CD14-positive monocyte (primary cell): ENCODE measurements around the gene AGO3. TPM values are rescaled to one million over a fixed set of nuclear protein-coding genes. Genes with fewer than 3 reads are reported as not detected.

Experiments used
- DNase-seq, 3 donors: peaks; one replicate each; pipeline ENCODE4 v3.0.0-alpha.2; 2011 to 2022
- H2AFZ ChIP-seq: 2 replicates; pipeline ENCODE4 v1.6.0; 2012; ENCODE audit warnings: mild to moderate bottlenecking, low read depth, low read length, inconsistent platforms; ENCODE audit not compliant: insufficient read depth, poor library complexity, severe bottlenecking
- H3K27ac ChIP-seq, 2 donors: 1 replicate in 1 of 2; 2 replicates in 1 of 2; pipeline ENCODE4 v1.5.1; 2012 to 2013; ENCODE audit warnings: low read length in 2 of 2, control low read depth in 1 of 2, inconsistent platforms in 1 of 2, low read depth in 1 of 2, mild to moderate bottlenecking in 1 of 2
- H3K27me3 ChIP-seq, 2 donors: one replicate each; pipeline versions ENCODE4 v1.6.0 to v1.6.1; 2011 to 2013; ENCODE audit warnings: low read length in 2 of 2; ENCODE audit not compliant: control insufficient read depth in 2 of 2, insufficient read depth in 2 of 2
- H3K36me3 ChIP-seq, 2 donors: replicated peaks in 1 of 2; 1 replicate in 1 of 2; 2 replicates in 1 of 2; pipeline versions ENCODE4 v1.5.1 to v1.6.1; 2012 to 2013; ENCODE audit warnings: low read length in 2 of 2, control low read depth in 1 of 2, inconsistent platforms in 1 of 2, mild to moderate bottlenecking in 1 of 2; ENCODE audit not compliant: insufficient read depth in 2 of 2, control insufficient read depth in 1 of 2
- H3K4me1 ChIP-seq, 2 donors: 1 replicate in 1 of 2; 2 replicates in 1 of 2; pipeline versions ENCODE4 v1.5.1 to v1.6.1; 2012 to 2013; ENCODE audit warnings: low read length in 2 of 2, control low read depth in 1 of 2, inconsistent platforms in 1 of 2, mild to moderate bottlenecking in 1 of 2, moderate library complexity in 1 of 2; ENCODE audit not compliant: insufficient read depth in 2 of 2, control insufficient read depth in 1 of 2
- H3K4me2 ChIP-seq: replicated peaks from 2 replicates; pipeline ENCODE3; 2012; ENCODE audit warnings: low read length, moderate library complexity, mild to moderate bottlenecking; ENCODE audit not compliant: poor library complexity, severe bottlenecking; ENCODE audit errors: extremely low read depth
- H3K4me3 ChIP-seq, 3 experiments: fragments of 200-600 bp in 1 of 3; sonication (generic) in 1 of 3; replicated peaks in 1 of 3; 1 replicate in 2 of 3; 2 replicates in 1 of 3; pipeline ENCODE4 v1.5.1; 2011 to 2013; ENCODE audit warnings: low read length in 3 of 3, mild to moderate bottlenecking in 3 of 3, control low read depth in 2 of 3, low read depth in 2 of 3, inconsistent platforms in 1 of 3, moderate library complexity in 1 of 3
- H3K79me2 ChIP-seq: 2 replicates; pipeline ENCODE4 v1.6.0; 2012; ENCODE audit warnings: mild to moderate bottlenecking, control low read depth, inconsistent platforms, low read length, moderate library complexity; ENCODE audit not compliant: insufficient read depth
- H3K9ac ChIP-seq: 2 replicates; pipeline ENCODE4 v1.6.0; 2017; ENCODE audit warnings: low read length, mild to moderate bottlenecking; ENCODE audit not compliant: insufficient read depth, poor library complexity, severe bottlenecking
- H3K9me3 ChIP-seq, 2 donors: replicated peaks in 1 of 2; 1 replicate in 1 of 2; 2 replicates in 1 of 2; pipeline versions ENCODE4 v1.5.1 to v1.6.1; 2012 to 2013; ENCODE audit warnings: low read length in 2 of 2, control low read depth in 1 of 2; ENCODE audit not compliant: control insufficient read depth in 1 of 2, insufficient read depth in 1 of 2
- H4K20me1 ChIP-seq: 2 replicates; pipeline ENCODE4 v1.6.0; 2012; ENCODE audit warnings: mild to moderate bottlenecking, low read length, control low read depth, moderate library complexity; ENCODE audit not compliant: insufficient read depth
- H3K27ac Mint-ChIP-seq, 7 donors: one replicate each; pipeline ENCODE4 v1.8.0; 2020; ENCODE audit warnings: mild to moderate bottlenecking in 7 of 7, mixed read lengths in 7 of 7, moderate library complexity in 6 of 7, inconsistent platforms in 2 of 7
- H3K27me3 Mint-ChIP-seq, 3 donors: one replicate each; pipeline ENCODE4 v1.8.0; 2021 to 2022; ENCODE audit warnings: low read depth in 3 of 3, mild to moderate bottlenecking in 3 of 3, mixed read lengths in 3 of 3, moderate library complexity in 3 of 3, inconsistent platforms in 1 of 3
- H3K36me3 Mint-ChIP-seq, 2 donors: one replicate each; pipeline ENCODE4 v1.8.0; 2020; ENCODE audit warnings: mixed read lengths in 2 of 2, inconsistent platforms in 1 of 2, mild to moderate bottlenecking in 1 of 2
- H3K4me1 Mint-ChIP-seq: one replicate; pipeline ENCODE4 v1.8.0; 2020; ENCODE audit warnings: mild to moderate bottlenecking, mixed read lengths
- H3K4me3 Mint-ChIP-seq, 2 donors: one replicate each; pipeline ENCODE4 v1.8.0; 2020; ENCODE audit warnings: mild to moderate bottlenecking in 2 of 2, mixed read lengths in 2 of 2, moderate library complexity in 1 of 2
- H3K9me3 Mint-ChIP-seq, 7 donors: one replicate each; pipeline ENCODE4 v1.8.0; 2020 to 2022; ENCODE audit warnings: mixed read lengths in 7 of 7, mild to moderate bottlenecking in 6 of 7, moderate library complexity in 6 of 7, inconsistent platforms in 2 of 7
- WGBS: methylation state at CpG from one replicate; pipeline ENCODE4 v1.1.5; 2013; ENCODE audit warnings: missing lambda C conversion rate; ENCODE audit not compliant: insufficient coverage; 5-methylcytosine and 5-hydroxymethylcytosine counted together
- intact Hi-C, 2 donors: fragments of 100-400 bp; cut with micrococcal nuclease; formaldehyde crosslinking; loops; one replicate each; pipeline versions ENCODE4 v1.15.0 to v1.15.1; 2023
- polyA plus RNA-seq, 3 donors: library from polyadenylated mRNA; depleted of rRNA in 1 of 3; unstranded in 2 of 3; stranded (reverse) in 1 of 3; fragments of 300-500 nt in 2 of 3; fragments of >200 nt in 1 of 3; fragmentation: Illumina TruSeq in 2 of 3; gene quantifications; 1 replicate in 2 of 3; 2 replicates in 1 of 3; pipeline ENCODE4 v1.2.3, GENCODE V29; 2012 to 2021
- TF ChIP-seq, protein P1 (sequence below): fragments of 200-600 bp; IDR thresholded peaks from one replicate; pipeline ENCODE4 v1.8.0; 2022; ENCODE audit warnings: antibody characterized with exemption, mild to moderate bottlenecking

The AGO3 gene
- polyA plus RNA-seq, 3 donors = 6.3 to 9.0 (median 8.3) TPM

- H3K9ac ChIP-seq = peak overlapping the region; percentile 90
- WGBS = 5% methylated on average over 6 of the region's 8 CpGs
- H3K9me3 ChIP-seq = no peaks in the 10 kb centered on the region
- H3K4me1 ChIP-seq = peaks cover 34 to 35% of the 10 kb centered on the region in 2 donors
- Mint-ChIP-seq H3K9me3 (peaks cover 0 to 3% (median 0%) of the 10 kb centered on the region in 7 donors), H3K36me3 (peaks cover 21 to 24% of the 10 kb centered on the region in 2 donors), H3K4me3 (peak overlapping the region; percentile 92 to 100), H3K4me1 (peaks cover 22% of the 10 kb centered on the region), H3K27me3 (peaks cover 13 to 19% (median 15%) of the 10 kb centered on the region in 3 donors), H3K27ac (peak overlapping the region in 3 of 7 donors; percentile 18 to 79 (median 54))
- peak overlapping the region; percentile 100 for H2AFZ ChIP-seq
- H3K36me3 ChIP-seq = peaks cover 23 to 25% of the 10 kb centered on the region in 2 donors
- H3K27me3 ChIP-seq = peaks cover 0 to 20% of the 10 kb centered on the region in 2 donors
- DNase-seq = no peak
- H3K4me2 ChIP-seq = peak overlapping the region; percentile 76
- TF ChIP-seq, protein P1, sequence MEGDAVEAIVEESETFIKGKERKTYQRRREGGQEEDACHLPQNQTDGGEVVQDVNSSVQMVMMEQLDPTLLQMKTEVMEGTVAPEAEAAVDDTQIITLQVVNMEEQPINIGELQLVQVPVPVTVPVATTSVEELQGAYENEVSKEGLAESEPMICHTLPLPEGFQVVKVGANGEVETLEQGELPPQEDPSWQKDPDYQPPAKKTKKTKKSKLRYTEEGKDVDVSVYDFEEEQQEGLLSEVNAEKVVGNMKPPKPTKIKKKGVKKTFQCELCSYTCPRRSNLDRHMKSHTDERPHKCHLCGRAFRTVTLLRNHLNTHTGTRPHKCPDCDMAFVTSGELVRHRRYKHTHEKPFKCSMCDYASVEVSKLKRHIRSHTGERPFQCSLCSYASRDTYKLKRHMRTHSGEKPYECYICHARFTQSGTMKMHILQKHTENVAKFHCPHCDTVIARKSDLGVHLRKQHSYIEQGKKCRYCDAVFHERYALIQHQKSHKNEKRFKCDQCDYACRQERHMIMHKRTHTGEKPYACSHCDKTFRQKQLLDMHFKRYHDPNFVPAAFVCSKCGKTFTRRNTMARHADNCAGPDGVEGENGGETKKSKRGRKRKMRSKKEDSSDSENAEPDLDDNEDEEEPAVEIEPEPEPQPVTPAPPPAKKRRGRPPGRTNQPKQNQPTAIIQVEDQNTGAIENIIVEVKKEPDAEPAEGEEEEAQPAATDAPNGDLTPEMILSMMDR = no peak
- H4K20me1 ChIP-seq = peaks cover 21% of the 10 kb centered on the region
- H3K79me2 ChIP-seq = peaks cover 44% of the 10 kb centered on the region
- H3K27ac ChIP-seq = peak overlapping the region; percentile 12 to 82
- peak overlapping the region; percentile 75 to 94 (median 86) for H3K4me3 ChIP-seq
- intact Hi-C loops = no loop called here
Measured at GRCh38 chr1:36088265-36088576, 157.3 kb downstream of the AGO3 start.

DNA sequence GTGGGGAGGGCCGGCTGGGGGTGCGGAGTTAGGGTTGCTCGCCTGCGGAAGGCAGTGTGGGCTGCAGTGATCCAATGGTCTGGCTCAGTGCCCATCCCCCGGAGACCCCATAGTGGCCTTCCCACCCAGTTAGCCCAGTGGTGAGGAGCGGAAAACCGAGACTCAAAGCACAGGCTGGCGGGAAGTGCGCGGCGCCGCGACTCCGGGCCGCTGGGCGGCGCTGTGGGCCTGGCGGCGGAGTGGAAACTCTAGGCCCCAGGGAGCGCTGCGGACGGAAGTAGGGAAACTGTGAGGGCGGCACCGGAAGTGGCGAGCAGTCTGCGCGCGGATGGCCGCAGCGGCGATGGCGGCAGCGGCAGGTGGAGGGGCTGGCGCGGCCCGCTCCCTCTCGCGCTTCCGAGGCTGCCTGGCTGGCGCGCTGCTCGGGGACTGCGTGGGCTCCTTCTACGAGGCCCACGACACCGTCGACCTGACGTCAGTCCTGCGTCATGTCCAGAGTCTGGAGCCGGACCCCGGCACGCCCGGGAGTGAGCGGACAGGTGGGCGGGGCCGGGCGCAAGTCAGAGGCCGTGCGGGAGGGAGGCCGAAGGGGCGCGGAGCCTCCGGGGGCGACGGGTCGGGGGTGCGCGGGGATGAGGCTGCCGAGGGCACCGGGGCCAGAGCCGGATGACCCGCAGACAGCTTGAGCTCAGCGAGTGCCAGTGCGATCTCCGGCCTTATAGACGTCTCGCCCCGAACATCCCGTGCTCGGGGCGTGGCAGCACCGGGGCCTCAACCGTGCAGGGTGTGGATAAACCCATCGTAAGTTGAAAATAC, 157.9 kb downstream of the AGO3 start, which contains the start of gene ADPRS:
ADPRS (plus strand) TSS at position 316 of the 816 bp plus-strand sequence; CDS start at position 329, 13 bp downstream.
- H3K36me3 ChIP-seq = peaks cover 29 to 30% of the 10 kb centered on the region in 2 donors
- Mint-ChIP-seq H3K4me1 (peaks cover 26% of the 10 kb centered on the region), H3K27ac (peak within 1 kb of the TSS; percentile 92 to 99 (median 95)), H3K4me3 (peak within 1 kb of the TSS; percentile 92 to 100), H3K9me3 (peaks cover 0 to 3% (median 0%) of the 10 kb centered on the region in 7 donors), H3K36me3 (peaks cover 27 to 30% of the 10 kb centered on the region in 2 donors), H3K27me3 (peaks cover 8 to 14% (median 11%) of the 10 kb centered on the region in 3 donors)
- H3K79me2 ChIP-seq = peaks cover 45% of the 10 kb centered on the region
- peak within 1 kb of the TSS; percentile 82 to 89 for H3K27ac ChIP-seq
- intact Hi-C loops = no loop called here
- peaks cover 0 to 15% of the 10 kb centered on the region in 2 donors for H3K27me3 ChIP-seq
- peaks cover 37 to 38% of the 10 kb centered on the region in 2 donors for H3K4me1 ChIP-seq
- peak within 1 kb of the TSS; percentile 76 for H3K4me2 ChIP-seq
- WGBS = under 1% methylated on average over 84 of the region's 84 CpGs
- DNase-seq = peak; percentile 87 to 90 (median 89)
- peak within 1 kb of the TSS; percentile 90 for H3K9ac ChIP-seq
- H4K20me1 ChIP-seq = peaks cover 21% of the 10 kb centered on the region
- H3K9me3 ChIP-seq = no peaks in the 10 kb centered on the region
- H3K4me3 ChIP-seq = peak within 1 kb of the TSS; percentile 75 to 94 (median 86)
- peak within 1 kb of the TSS; percentile 100 for H2AFZ ChIP-seq
- TF ChIP-seq, protein P1 = peak; percentile 99
